H9 (cell line): Measurements from ENCODE around the gene TSC2. TPM values are rescaled to one million over a fixed set of nuclear protein-coding genes. Genes with fewer than 3 reads are reported as not detected.

ENCODE experiments used
- DNase-seq: peaks from one replicate; pipeline ENCODE4 v3.0.0-alpha.2; 2017
- H2AFZ ChIP-seq: one replicate; pipeline ENCODE4 v1.6.1; 2013; ENCODE audit warnings: mild to moderate bottlenecking, low read length, control low read depth, moderate library complexity
- H2AK5ac ChIP-seq: 2 replicates; pipeline ENCODE4 v1.6.1; 2013; ENCODE audit warnings: low read length, control low read depth, mixed read lengths; ENCODE audit not compliant: insufficient read length
- H2BK120ac ChIP-seq: one replicate; pipeline ENCODE4 v1.6.1; 2013; ENCODE audit warnings: low read depth, mild to moderate bottlenecking, low read length, control low read depth, inconsistent platforms; ENCODE audit not compliant: poor library complexity, severe bottlenecking
- H2BK12ac ChIP-seq: 2 replicates; pipeline ENCODE4 v1.6.1; 2013; ENCODE audit warnings: low read length, control low read depth, mixed read lengths, low read depth; ENCODE audit not compliant: insufficient read length
- H2BK15ac ChIP-seq: 2 replicates; pipeline ENCODE4 v1.6.1; 2013; ENCODE audit warnings: low read depth, low read length, control low read depth
- H2BK20ac ChIP-seq: one replicate; pipeline ENCODE4 v1.6.1; 2013; ENCODE audit warnings: low read depth, mild to moderate bottlenecking, low read length, control low read depth, inconsistent platforms; ENCODE audit not compliant: poor library complexity, severe bottlenecking
- H2BK5ac ChIP-seq: 2 replicates; pipeline ENCODE4 v1.6.1; 2013; ENCODE audit warnings: low read length, control low read depth, mixed read lengths; ENCODE audit not compliant: insufficient read length
- H3K14ac ChIP-seq: 2 replicates; pipeline ENCODE4 v1.6.1; 2013; ENCODE audit warnings: low read length, control low read depth; ENCODE audit not compliant: insufficient read depth
- H3K18ac ChIP-seq: 2 replicates; pipeline ENCODE4 v1.6.1; 2013; ENCODE audit warnings: low read depth, mild to moderate bottlenecking, mixed read lengths, low read length, control low read depth; ENCODE audit not compliant: insufficient read length
- H3K23ac ChIP-seq: 2 replicates; pipeline ENCODE4 v1.6.1; 2013; ENCODE audit warnings: low read length, control low read depth, mixed read lengths, low read depth; ENCODE audit not compliant: insufficient read length
- H3K23me2 ChIP-seq: 2 replicates; pipeline ENCODE4 v1.6.1; 2013; ENCODE audit warnings: low read depth, mild to moderate bottlenecking, mixed read lengths, low read length, control low read depth; ENCODE audit not compliant: insufficient read length, poor library complexity, severe bottlenecking
- H3K27ac ChIP-seq: 2 replicates; pipeline ENCODE4 v1.5.1; 2013; ENCODE audit warnings: low read length, control low read depth, mixed read lengths, low read depth; ENCODE audit not compliant: insufficient read length
- H3K27me3 ChIP-seq: 2 replicates; pipeline ENCODE4 v1.6.1; 2013; ENCODE audit warnings: low read length, control low read depth, inconsistent platforms; ENCODE audit not compliant: insufficient read depth
- H3K4ac ChIP-seq: 2 replicates; pipeline ENCODE4 v1.6.1; 2013; ENCODE audit warnings: low read depth, mild to moderate bottlenecking, control low read depth, inconsistent platforms, low read length, moderate library complexity
- H3K4me1 ChIP-seq: 2 replicates; pipeline ENCODE4 v1.6.1; 2013; ENCODE audit warnings: low read length, control low read depth, inconsistent platforms; ENCODE audit not compliant: insufficient read depth
- H3K4me2 ChIP-seq: 2 replicates; pipeline ENCODE4 v1.6.1; 2013; ENCODE audit warnings: low read length, control low read depth, mixed read lengths; ENCODE audit not compliant: insufficient read length, insufficient read depth
- H3K56ac ChIP-seq: 2 replicates; pipeline ENCODE4 v1.6.1; 2013; ENCODE audit warnings: low read depth, mild to moderate bottlenecking, mixed read lengths, low read length, control low read depth; ENCODE audit not compliant: insufficient read length
- H3K79me1 ChIP-seq: 2 replicates; pipeline ENCODE4 v1.6.1; 2013; ENCODE audit warnings: low read depth, mild to moderate bottlenecking, moderate library complexity, low read length, control low read depth, inconsistent platforms; ENCODE audit not compliant: insufficient read depth, poor library complexity, severe bottlenecking
- H3K79me2 ChIP-seq: 2 replicates; pipeline ENCODE4 v1.6.1; 2013; ENCODE audit warnings: low read length, control low read depth, inconsistent platforms; ENCODE audit not compliant: insufficient read depth
- H3K9ac ChIP-seq: 2 replicates; pipeline ENCODE4 v1.6.1; 2013; ENCODE audit warnings: low read length, control low read depth, mixed read lengths; ENCODE audit not compliant: insufficient read length; ENCODE audit errors: extremely low read depth
- H3K9me3 ChIP-seq: one replicate; pipeline ENCODE4 v1.6.1; 2013; ENCODE audit warnings: low read depth, low read length, inconsistent platforms; ENCODE audit not compliant: control insufficient read depth
- H3T11ph ChIP-seq: one replicate; pipeline ENCODE4 v1.6.1; 2013; ENCODE audit warnings: mild to moderate bottlenecking, low read length, control low read depth, inconsistent platforms
- H4K20me1 ChIP-seq: one replicate; pipeline ENCODE4 v1.6.1; 2013; ENCODE audit not compliant: control insufficient read depth, insufficient read length, insufficient read depth
- H4K5ac ChIP-seq: 2 replicates; pipeline ENCODE4 v1.6.1; 2013; ENCODE audit warnings: low read depth, mild to moderate bottlenecking, mixed read lengths, low read length, control low read depth; ENCODE audit not compliant: insufficient read length
- H4K8ac ChIP-seq: replicated peaks from 2 replicates; pipeline ENCODE4 v1.6.1; 2013; ENCODE audit warnings: low read length, control low read depth, mixed read lengths, low read depth; ENCODE audit not compliant: insufficient read length
- H4K91ac ChIP-seq: 2 replicates; pipeline ENCODE4 v1.6.1; 2013; ENCODE audit warnings: low read depth, mild to moderate bottlenecking, moderate library complexity, mixed read lengths, low read length, control low read depth; ENCODE audit not compliant: insufficient read length
- H3K27ac Mint-ChIP-seq, 3 experiments: 2 replicates in 2 of 3; 3 replicates in 1 of 3; pipeline ENCODE4 v1.8.0; 2020 to 2021; ENCODE audit warnings: mixed read lengths in 3 of 3, mild to moderate bottlenecking in 1 of 3, moderate library complexity in 1 of 3
- H3K27me3 Mint-ChIP-seq: 2 replicates; pipeline ENCODE4 v1.8.0; 2021; ENCODE audit warnings: low read depth, mild to moderate bottlenecking, moderate library complexity, mixed read lengths
- H3K36me3 Mint-ChIP-seq, 3 experiments: 2 replicates in 2 of 3; 3 replicates in 1 of 3; pipeline ENCODE4 v1.8.0; 2020 to 2021; ENCODE audit warnings: low read depth in 3 of 3, mixed read lengths in 3 of 3; ENCODE audit not compliant: insufficient read depth in 1 of 3
- H3K4me1 Mint-ChIP-seq, 2 experiments: 2 replicates each; pipeline ENCODE4 v1.8.0; 2020; ENCODE audit warnings: mixed read lengths in 2 of 2
- H3K4me3 Mint-ChIP-seq, 2 experiments: 2 replicates in 1 of 2; 3 replicates in 1 of 2; pipeline ENCODE4 v1.8.0; 2020 to 2021; ENCODE audit warnings: mild to moderate bottlenecking in 2 of 2, mixed read lengths in 2 of 2, moderate library complexity in 1 of 2
- H3K9me3 Mint-ChIP-seq, 2 experiments: 2 replicates in 1 of 2; 3 replicates in 1 of 2; pipeline ENCODE4 v1.8.0; 2020; ENCODE audit warnings: mild to moderate bottlenecking in 2 of 2, mixed read lengths in 2 of 2, moderate library complexity in 1 of 2
- WGBS: extraction: QIAGEN DNeasy Blood & Tissue Kit; methylation state at CpG from one replicate; pipeline ENCODE4 v1.1.7; 2013; ENCODE audit warnings: missing lambda C conversion rate, low lambda C conversion rate, mixed read lengths; ENCODE audit not compliant: insufficient read length; ENCODE audit errors: extremely low coverage; 5-methylcytosine and 5-hydroxymethylcytosine counted together
- total RNA-seq: library from RNA; stranded (reverse); gene quantifications from 2 replicates; pipeline ENCODE4 v1.2.1, GENCODE V29; 2021
- TF ChIP-seq, protein P1 (sequence below): fragments of 200-600 bp; sonication (generic); conservative IDR thresholded peaks from 3 replicates; pipeline ENCODE4 v1.8.0; 2021; ENCODE audit warnings: antibody characterized with exemption, mild to moderate bottlenecking

Gene TSC2
- total RNA-seq, 1 experiment from 2014 or later = 122 TPM

- H4K5ac ChIP-seq = no peak overlapping the region
- H4K20me1 ChIP-seq = no peaks in the 10 kb centered on the region
- H4K91ac ChIP-seq = no peak overlapping the region
- no peak overlapping the region for H2BK12ac ChIP-seq
- Mint-ChIP-seq H3K4me1 (peaks cover 21 to 34% of the 10 kb centered on the region in 2 experiments), H3K27ac (no peak overlapping the region), H3K27me3 (no peaks in the 10 kb centered on the region; the same call in 1 of the 2 replicates), H3K36me3 (peaks cover 5 to 16% (median 12%) of the 10 kb centered on the region in 3 experiments), H3K4me3 (peak overlapping the region; percentile 78 to 81), H3K9me3 (no peaks in the 10 kb centered on the region; a peak in 1 of 5 replicates)
- H2BK20ac ChIP-seq = no peak overlapping the region
- H3K4me2 ChIP-seq = peak overlapping the region; percentile 73
- H3K79me2 ChIP-seq = peaks cover 26% of the 10 kb centered on the region; the same call in 1 of the 2 replicates
- no peaks in the 10 kb centered on the region for H3K27me3 ChIP-seq
- H3K14ac ChIP-seq = 0 out of 2 replicates have a peak overlapping the region, but pooled peaks have one; percentile 25
- no peaks in the 10 kb centered on the region for H3K9me3 ChIP-seq
- no peak overlapping the region for H2AK5ac ChIP-seq
- peaks cover 21% of the 10 kb centered on the region for H3K79me1 ChIP-seq
- H3T11ph ChIP-seq = no peak overlapping the region
- no peak for DNase-seq
- H4K8ac ChIP-seq = no peak overlapping the region
- H2BK15ac ChIP-seq = no peak overlapping the region
- H3K9ac ChIP-seq = peak overlapping the region; percentile 83
- peaks cover 6% of the 10 kb centered on the region; the same call in 1 of the 2 replicates for H3K4me1 ChIP-seq
- H3K23ac ChIP-seq = no peak overlapping the region
- no peak overlapping the region for H3K4ac ChIP-seq
- H3K18ac ChIP-seq = no peak overlapping the region
- H2BK5ac ChIP-seq = no peak overlapping the region
- no peak overlapping the region for H3K27ac ChIP-seq
- no peak overlapping the region for H2BK120ac ChIP-seq
- WGBS = no CpG with 5 or more reads among the region's 55 CpGs
- H2AFZ ChIP-seq = no peak overlapping the region
- peaks cover 11% of the 10 kb centered on the region for H3K23me2 ChIP-seq
- H3K56ac ChIP-seq = no peak overlapping the region
- TF ChIP-seq, protein P1, sequence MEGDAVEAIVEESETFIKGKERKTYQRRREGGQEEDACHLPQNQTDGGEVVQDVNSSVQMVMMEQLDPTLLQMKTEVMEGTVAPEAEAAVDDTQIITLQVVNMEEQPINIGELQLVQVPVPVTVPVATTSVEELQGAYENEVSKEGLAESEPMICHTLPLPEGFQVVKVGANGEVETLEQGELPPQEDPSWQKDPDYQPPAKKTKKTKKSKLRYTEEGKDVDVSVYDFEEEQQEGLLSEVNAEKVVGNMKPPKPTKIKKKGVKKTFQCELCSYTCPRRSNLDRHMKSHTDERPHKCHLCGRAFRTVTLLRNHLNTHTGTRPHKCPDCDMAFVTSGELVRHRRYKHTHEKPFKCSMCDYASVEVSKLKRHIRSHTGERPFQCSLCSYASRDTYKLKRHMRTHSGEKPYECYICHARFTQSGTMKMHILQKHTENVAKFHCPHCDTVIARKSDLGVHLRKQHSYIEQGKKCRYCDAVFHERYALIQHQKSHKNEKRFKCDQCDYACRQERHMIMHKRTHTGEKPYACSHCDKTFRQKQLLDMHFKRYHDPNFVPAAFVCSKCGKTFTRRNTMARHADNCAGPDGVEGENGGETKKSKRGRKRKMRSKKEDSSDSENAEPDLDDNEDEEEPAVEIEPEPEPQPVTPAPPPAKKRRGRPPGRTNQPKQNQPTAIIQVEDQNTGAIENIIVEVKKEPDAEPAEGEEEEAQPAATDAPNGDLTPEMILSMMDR = no peak
These were observed 38.5 kb upstream of the TSC2 start for GRCh38 chr16:2009164-2009711.
